ENCODE data around the gene DENND5B. TPM values are rescaled to one million over a fixed set of nuclear protein-coding genes. Genes with fewer than 3 reads are reported as not detected.
"Not testable (repeated sequence)": the region's sequence is repeated elsewhere in the genome, so short reads cannot be mapped to it uniquely, and the experiment has no call there.

Gene DENND5B
- polyA plus RNA-seq, 3 donors from 2014 or later: 0.53 to 0.70 TPM; not detected in 1

GRCh38 chr12:31560516-31560915 is 30.4 kb downstream of the DENND5B start:
- peaks cover 3 to 9% (median 4%) of the 10 kb centered on the region in 3 donors for H3K27me3 Mint-ChIP-seq (ENCODE audit: low read depth in 3 of 3)
- H3K9me3 Mint-ChIP-seq: peaks cover 0 to 5% (median 0%) of the 10 kb centered on the region in 6 donors
- DNase-seq: no peak
- H3K27ac Mint-ChIP-seq: no peak overlapping the region
- H3K4me3 Mint-ChIP-seq: no peak overlapping the region
- no peaks in the 10 kb centered on the region for H3K36me3 Mint-ChIP-seq
- H3K4me1 Mint-ChIP-seq: no peaks in the 10 kb centered on the region

GRCh38 chr12:31558521-31558920 is 32.4 kb downstream of the DENND5B start:
- no peaks in the 10 kb centered on the region for H3K36me3 Mint-ChIP-seq
- H3K27ac Mint-ChIP-seq: no peak overlapping the region
- peaks cover 0 to 7% (median 0%) of the 10 kb centered on the region in 6 donors for H3K9me3 Mint-ChIP-seq
- H3K4me3 Mint-ChIP-seq: no peak overlapping the region
- H3K27me3 Mint-ChIP-seq (ENCODE audit: low read depth in 3 of 3): peaks cover 6 to 12% (median 7%) of the 10 kb centered on the region in 3 donors
- DNase-seq: no peak
- H3K4me1 Mint-ChIP-seq: no peaks in the 10 kb centered on the region

- Mint-ChIP-seq H3K4me3 (no peak overlapping the region), H3K27ac (no peak overlapping the region), H3K4me1 (no peaks in the 10 kb centered on the region), H3K36me3 (no peaks in the 10 kb centered on the region), H3K27me3 (ENCODE audit: low read depth in 3 of 3) (peaks cover 7 to 12% (median 7%) of the 10 kb centered on the region in 3 donors), H3K9me3 (peaks cover 0 to 7% (median 0%) of the 10 kb centered on the region in 6 donors)
- no peak for DNase-seq
These were observed 33.2 kb downstream of the DENND5B start for GRCh38 chr12:31557707-31558106.

GRCh38 chr12:31555466-31555865 is 35.5 kb downstream of the DENND5B start:
- H3K27me3 Mint-ChIP-seq (ENCODE audit: low read depth in 3 of 3): peaks cover 7 to 12% (median 7%) of the 10 kb centered on the region in 3 donors
- not testable (repeated sequence) for H3K27ac Mint-ChIP-seq, H3K4me3 Mint-ChIP-seq, DNase-seq, H3K9me3 Mint-ChIP-seq, H3K36me3 Mint-ChIP-seq, H3K4me1 Mint-ChIP-seq

- not testable (repeated sequence) for H3K4me3 Mint-ChIP-seq; H3K27ac Mint-ChIP-seq; H3K27me3 Mint-ChIP-seq (ENCODE audit: low read depth in 3 of 3); DNase-seq; H3K4me1 Mint-ChIP-seq; H3K36me3 Mint-ChIP-seq; H3K9me3 Mint-ChIP-seq
These were observed 40.3 kb downstream of the DENND5B start for GRCh38 chr12:31550590-31550989.

GRCh38 chr12:31536672-31537071 is 54.3 kb downstream of the DENND5B start:
- H3K36me3 Mint-ChIP-seq: no peaks in the 10 kb centered on the region
- no peaks in the 10 kb centered on the region for H3K4me1 Mint-ChIP-seq
- peaks cover 0 to 2% (median 0%) of the 10 kb centered on the region in 6 donors for H3K9me3 Mint-ChIP-seq
- H3K4me3 Mint-ChIP-seq: no peak overlapping the region
- no peak overlapping the region for H3K27ac Mint-ChIP-seq
- DNase-seq: no peak
- peaks cover 0 to 5% (median 3%) of the 10 kb centered on the region in 3 donors for H3K27me3 Mint-ChIP-seq (ENCODE audit: low read depth in 3 of 3)

- Mint-ChIP-seq H3K4me3 (no peak overlapping the region), H3K27ac (no peak overlapping the region)
These were observed 57.5 kb downstream of the DENND5B start for GRCh38 chr12:31533470-31533869.

GRCh38 chr12:31531893-31532292 is 59.0 kb downstream of the DENND5B start:
- no peak overlapping the region for H3K27ac Mint-ChIP-seq
- no peaks in the 10 kb centered on the region for H3K9me3 Mint-ChIP-seq
- H3K4me3 Mint-ChIP-seq: no peak overlapping the region
- no peaks in the 10 kb centered on the region for H3K4me1 Mint-ChIP-seq
- no peak for DNase-seq
- no peaks in the 10 kb centered on the region for H3K36me3 Mint-ChIP-seq
- peaks cover 0 to 5% (median 2%) of the 10 kb centered on the region in 3 donors for H3K27me3 Mint-ChIP-seq (ENCODE audit: low read depth in 3 of 3)

More at GRCh38 chr12:31533470-31533869, 57.5 kb downstream of the DENND5B start:
- Mint-ChIP-seq H3K36me3 (no peaks in the 10 kb centered on the region), H3K9me3 (no peaks in the 10 kb centered on the region), H3K27me3 (ENCODE audit: low read depth in 3 of 3) (peaks cover 0 to 5% (median 5%) of the 10 kb centered on the region in 3 donors), H3K4me1 (no peaks in the 10 kb centered on the region)
- no peak for DNase-seq

GRCh38 chr12:31528095-31528494 is 62.8 kb downstream of the DENND5B start:
- Mint-ChIP-seq H3K9me3 (no peaks in the 10 kb centered on the region), H3K4me1 (no peaks in the 10 kb centered on the region), H3K36me3 (no peaks in the 10 kb centered on the region), H3K27me3 (ENCODE audit: low read depth in 3 of 3) (peaks cover 0 to 2% (median 0%) of the 10 kb centered on the region in 3 donors), H3K4me3 (no peak overlapping the region), H3K27ac (no peak overlapping the region)
- no peak for DNase-seq

GRCh38 chr12:31527083-31527482 is 63.9 kb downstream of the DENND5B start:
- H3K27me3 Mint-ChIP-seq (ENCODE audit: low read depth in 3 of 3): peaks cover 0 to 2% (median 0%) of the 10 kb centered on the region in 3 donors
- H3K4me3 Mint-ChIP-seq: no peak overlapping the region
- no peaks in the 10 kb centered on the region for H3K4me1 Mint-ChIP-seq
- H3K36me3 Mint-ChIP-seq: no peaks in the 10 kb centered on the region
- H3K27ac Mint-ChIP-seq: no peak overlapping the region
- H3K9me3 Mint-ChIP-seq: no peaks in the 10 kb centered on the region
- no peak for DNase-seq

- Mint-ChIP-seq H3K9me3 (no peaks in the 10 kb centered on the region), H3K4me1 (no peaks in the 10 kb centered on the region), H3K27me3 (ENCODE audit: low read depth in 3 of 3) (peaks cover 0 to 3% (median 0%) of the 10 kb centered on the region in 3 donors), H3K4me3 (no peak overlapping the region), H3K36me3 (no peaks in the 10 kb centered on the region), H3K27ac (no peak overlapping the region)
- DNase-seq: no peak
These were observed 64.8 kb downstream of the DENND5B start for GRCh38 chr12:31526158-31526546.

- Mint-ChIP-seq H3K27ac (no peak overlapping the region), H3K36me3 (no peaks in the 10 kb centered on the region), H3K4me3 (no peak overlapping the region), H3K4me1 (no peaks in the 10 kb centered on the region), H3K9me3 (no peaks in the 10 kb centered on the region), H3K27me3 (ENCODE audit: low read depth in 3 of 3) (peaks cover 0 to 3% (median 0%) of the 10 kb centered on the region in 3 donors)
- DNase-seq: no peak
These were observed 65.3 kb downstream of the DENND5B start for GRCh38 chr12:31525496-31526157.

- Mint-ChIP-seq H3K4me1 (no peaks in the 10 kb centered on the region), H3K9me3 (no peaks in the 10 kb centered on the region), H3K27me3 (ENCODE audit: low read depth in 3 of 3) (peaks cover 0 to 3% (median 0%) of the 10 kb centered on the region in 3 donors), H3K27ac (no peak overlapping the region), H3K36me3 (no peaks in the 10 kb centered on the region), H3K4me3 (no peak overlapping the region)
- DNase-seq: no peak
These were observed 66.0 kb downstream of the DENND5B start for GRCh38 chr12:31524791-31525495.

GRCh38 chr12:31523306-31523705 is 67.6 kb downstream of the DENND5B start:
- no peak overlapping the region for H3K27ac Mint-ChIP-seq
- peaks cover 0 to 1% (median 0%) of the 10 kb centered on the region in 3 donors for H3K27me3 Mint-ChIP-seq (ENCODE audit: low read depth in 3 of 3)
- no peak overlapping the region for H3K4me3 Mint-ChIP-seq
- no peaks in the 10 kb centered on the region for H3K9me3 Mint-ChIP-seq
- DNase-seq: no peak
- H3K36me3 Mint-ChIP-seq: no peaks in the 10 kb centered on the region
- no peaks in the 10 kb centered on the region for H3K4me1 Mint-ChIP-seq

All from immature natural killer cell (primary cell).